ENCODE data around the gene GYS1.
A peak's percentile ranks its signal among the peaks of the same experiment; 100 is the strongest.
"Not testable (repeated sequence)": the region's sequence is repeated elsewhere in the genome, so short reads cannot be mapped to it uniquely, and the experiment has no call there.

GYS1 gene

DNA sequence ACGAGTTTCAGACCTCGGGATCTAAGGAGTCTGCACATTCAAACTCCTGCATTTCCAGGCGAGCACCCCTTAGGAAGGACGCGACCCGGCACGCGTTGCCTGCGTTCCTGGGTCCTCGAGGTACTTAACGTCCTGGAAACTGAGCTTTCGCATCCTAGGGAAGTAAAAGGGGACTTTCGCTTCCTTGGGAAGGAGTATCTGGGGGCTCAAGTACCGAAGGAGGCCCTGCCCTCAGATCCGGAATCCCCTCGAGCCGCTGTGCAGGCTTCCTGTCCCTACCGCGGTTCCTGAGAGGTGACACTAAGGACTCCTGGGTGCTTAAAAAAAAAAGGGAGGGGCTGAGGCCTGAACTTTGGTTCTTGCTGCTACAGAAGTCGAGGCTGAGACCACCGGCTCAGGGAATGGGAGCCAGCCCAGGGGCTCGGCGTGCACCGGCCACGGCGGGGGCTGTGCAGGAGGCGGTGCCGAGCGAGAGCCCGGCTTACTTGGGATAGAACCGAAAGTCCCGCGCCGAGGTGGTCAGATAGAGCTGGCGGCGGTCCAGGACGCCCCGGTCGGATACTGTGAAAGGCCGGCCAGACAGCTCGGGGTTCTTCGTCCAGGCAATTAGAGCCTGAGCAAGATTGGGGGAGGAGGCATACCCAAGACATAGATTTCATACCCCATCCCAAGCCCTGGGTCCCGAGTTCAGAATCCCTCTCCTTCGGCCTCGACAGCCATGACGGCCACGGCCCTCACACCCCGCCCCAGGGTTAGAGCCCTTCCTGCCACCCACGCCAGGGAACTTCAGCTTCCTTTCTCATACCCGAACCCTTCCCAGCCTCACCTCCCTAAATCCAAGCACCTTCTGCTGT, 25.5 kb upstream of the GYS1 start:
- not testable (repeated sequence) for DNase-seq (ENCODE audit: low read depth in 2 of 2, low spot score in 1 of 2)

GRCh38 chr19:49017666-49018351, 24.7 kb upstream of the GYS1 start:
- DNase-seq (ENCODE audit: low read depth in 2 of 2, low spot score in 1 of 2): peak in 1 of 2 donors; percentile 32

GRCh38 chr19:49017041-49017665, 24.0 kb upstream of the GYS1 start, which contains the start of gene LHB:
TSS of gene LHB (minus strand) at chr19:49017091. CDS start at chr19:49017081, 10 bp downstream.
- DNase-seq (ENCODE audit: low read depth in 2 of 2, low spot score in 1 of 2): no peak

GRCh38 chr19:49016067-49016839, 23.1 kb upstream of the GYS1 start:
- DNase-seq (ENCODE audit: low read depth in 2 of 2, low spot score in 1 of 2): no peak

DNA sequence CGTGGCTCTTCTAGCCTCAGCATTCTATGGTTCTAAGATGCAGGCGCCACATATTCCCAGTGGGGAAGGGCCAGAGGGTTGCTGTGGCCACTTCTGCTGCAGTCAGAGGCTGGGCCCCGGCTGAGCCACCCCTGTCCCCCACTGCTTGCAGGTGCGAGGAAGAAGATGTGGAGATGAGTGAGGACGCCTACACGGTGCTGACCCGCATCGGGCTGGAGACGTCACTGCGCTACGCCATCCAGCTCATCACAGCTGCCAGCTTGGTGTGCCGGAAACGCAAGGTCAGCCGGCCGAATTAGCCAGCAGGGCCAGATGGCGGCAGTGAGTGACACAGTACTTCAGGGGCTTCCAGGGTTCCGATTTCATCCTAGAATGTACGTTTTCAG, 21.8 kb upstream of the GYS1 start:
- no peak for DNase-seq (ENCODE audit: low read depth in 2 of 2, low spot score in 1 of 2)

- no peak for DNase-seq (ENCODE audit: low read depth in 2 of 2, low spot score in 1 of 2)
Observed at GRCh38 chr19:49014123-49014869, 21.2 kb upstream of the GYS1 start.

GRCh38 chr19:49011194-49011593, 18.1 kb upstream of the GYS1 start:
- DNase-seq (ENCODE audit: low read depth in 2 of 2, low spot score in 1 of 2): no peak

- no peak for DNase-seq (ENCODE audit: low read depth in 2 of 2, low spot score in 1 of 2)
Observed at GRCh38 chr19:49010453-49010852, 17.3 kb upstream of the GYS1 start.

DNA sequence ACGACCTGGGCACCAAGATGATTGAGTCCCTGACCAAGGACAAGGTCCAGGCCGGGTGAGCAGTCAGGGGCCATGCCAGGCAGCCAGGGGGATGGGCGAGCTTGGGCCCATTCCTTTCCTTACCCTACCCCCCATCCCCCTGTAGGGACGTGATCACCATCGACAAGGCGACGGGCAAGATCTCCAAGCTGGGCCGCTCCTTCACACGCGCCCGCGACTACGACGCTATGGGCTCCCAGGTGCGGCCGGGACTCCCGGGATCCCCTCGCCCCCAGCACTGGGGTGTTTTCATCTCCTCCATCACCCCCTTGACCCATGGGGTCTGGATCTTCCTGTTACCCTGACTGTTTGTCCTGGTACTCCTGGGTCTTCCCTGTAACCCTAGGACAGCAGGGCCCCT, 16.7 kb upstream of the GYS1 start:
- DNase-seq (ENCODE audit: low read depth in 2 of 2, low spot score in 1 of 2): no peak

- DNase-seq (ENCODE audit: low read depth in 2 of 2, low spot score in 1 of 2): no peak
Observed at GRCh38 chr19:49006905-49007304, 13.8 kb upstream of the GYS1 start.

- no peak for DNase-seq (ENCODE audit: low read depth in 2 of 2, low spot score in 1 of 2)
Observed at GRCh38 chr19:49004964-49005614, 12.0 kb upstream of the GYS1 start.

DNA sequence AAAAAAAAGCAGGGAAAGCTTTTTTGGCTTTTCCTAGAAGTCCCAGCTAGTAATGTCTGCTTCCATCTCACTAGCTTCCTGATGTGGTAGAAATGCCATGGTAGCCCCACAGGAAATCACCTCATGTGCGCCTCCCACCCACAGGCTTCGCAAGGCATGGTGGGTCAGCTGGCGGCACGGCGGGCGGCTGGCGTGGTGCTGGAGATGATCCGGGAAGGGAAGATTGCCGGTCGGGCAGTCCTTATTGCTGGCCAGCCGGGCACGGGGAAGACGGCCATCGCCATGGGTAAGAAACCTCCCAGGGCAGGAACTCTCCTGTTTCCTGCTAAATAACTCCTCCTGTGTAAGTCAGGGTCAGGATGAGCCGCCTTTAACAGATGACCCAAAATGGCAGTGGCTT, 11.0 kb upstream of the GYS1 start:
- DNase-seq (ENCODE audit: low read depth in 2 of 2, low spot score in 1 of 2): no peak

DNA sequence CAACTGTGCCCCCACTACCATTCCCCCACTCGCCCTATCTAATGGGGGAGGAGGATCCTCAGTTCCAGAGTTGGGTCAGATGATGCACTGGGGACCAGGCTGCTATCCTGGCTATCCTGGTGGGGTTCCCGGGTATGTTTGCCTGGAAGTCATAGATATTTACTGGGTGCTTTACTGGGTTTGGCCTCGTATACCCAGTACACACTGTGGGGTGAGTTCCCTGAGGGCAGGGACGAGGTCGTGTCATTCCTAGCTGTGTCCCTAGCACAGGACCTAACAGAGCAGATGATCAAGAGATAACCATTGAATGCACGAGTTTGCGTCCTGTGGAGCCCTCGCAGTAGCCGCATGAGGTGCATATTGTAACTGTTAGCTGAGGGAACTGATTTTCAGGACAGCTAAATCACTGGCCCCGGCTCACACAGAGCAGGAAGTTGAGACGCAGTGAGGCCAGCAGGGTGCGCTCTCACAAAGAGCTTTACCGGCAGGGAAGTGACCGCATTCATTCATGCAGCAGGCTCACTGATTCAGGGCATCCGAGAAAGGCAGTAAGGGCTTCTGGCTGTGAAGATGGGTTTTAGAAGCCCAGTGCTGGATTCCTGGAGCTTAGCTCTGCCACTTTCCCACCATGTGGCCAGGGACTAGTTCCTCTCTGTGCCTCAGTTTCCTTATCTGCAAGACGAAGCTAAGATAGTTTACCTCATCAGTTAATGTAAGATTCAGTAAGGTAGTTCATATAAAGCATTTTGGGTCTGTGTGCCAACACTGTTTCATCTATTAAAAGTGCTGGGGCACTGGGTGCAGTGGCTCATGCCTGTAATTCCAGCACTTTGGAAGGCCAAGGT, 6.6 kb upstream of the GYS1 start:
- DNase-seq (ENCODE audit: low read depth in 2 of 2, low spot score in 1 of 2): peak in 1 of 2 donors; percentile 22

- no peak for DNase-seq (ENCODE audit: low read depth in 2 of 2, low spot score in 1 of 2)
Observed at GRCh38 chr19:48997972-48998371, 4.9 kb upstream of the GYS1 start.

DNA sequence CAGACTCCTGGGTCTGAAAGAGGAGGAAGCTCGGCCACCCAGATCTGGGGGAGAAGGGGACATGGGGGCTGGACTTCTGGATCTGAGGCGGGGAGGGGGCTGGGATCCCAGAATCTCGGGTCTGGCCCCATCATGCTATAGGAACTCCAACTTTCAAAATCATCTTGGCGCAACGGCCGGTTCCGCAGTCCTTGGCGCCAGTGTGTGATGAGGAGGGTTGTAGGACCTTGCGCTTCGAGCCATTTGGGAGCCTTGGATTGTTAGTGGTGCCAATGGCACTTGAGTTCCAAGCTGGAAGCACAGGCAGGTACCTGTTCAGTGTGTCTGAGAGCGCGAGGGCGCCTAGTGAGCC, 902 bp upstream of the GYS1 start:
- no peak for DNase-seq (ENCODE audit: low read depth in 2 of 2, low spot score in 1 of 2)

DNA sequence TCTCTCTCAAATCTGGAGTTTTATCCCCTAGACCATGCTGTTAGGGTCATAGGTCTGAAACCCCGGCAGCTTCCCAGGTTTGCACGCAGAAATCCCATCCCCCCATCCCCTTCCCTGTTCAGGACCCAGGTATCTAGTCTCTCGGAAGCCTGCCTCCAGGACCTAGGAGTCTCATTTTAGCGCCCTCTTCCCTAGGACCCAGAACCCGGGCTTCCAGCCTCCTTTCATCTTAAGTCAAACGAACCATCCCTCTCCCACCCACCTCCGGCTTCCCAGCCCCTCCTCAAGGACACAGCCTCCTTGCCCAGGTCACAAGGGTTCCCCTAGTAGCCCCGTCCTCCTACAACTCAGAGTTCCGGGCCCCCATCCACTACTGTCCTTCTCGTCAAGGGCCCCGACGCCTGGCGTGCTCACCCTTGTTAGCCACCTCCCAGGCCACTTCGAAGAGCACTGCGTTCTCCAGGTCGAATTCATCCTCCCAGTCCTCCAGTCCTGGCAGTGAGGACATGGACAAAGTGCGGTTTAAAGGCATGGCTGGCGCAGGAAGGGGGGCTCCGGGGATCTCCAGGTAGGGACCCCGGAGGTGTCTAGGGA, 431 bp downstream of the GYS1 start:
- no peak for DNase-seq (ENCODE audit: low read depth in 2 of 2, low spot score in 1 of 2)

DNA sequence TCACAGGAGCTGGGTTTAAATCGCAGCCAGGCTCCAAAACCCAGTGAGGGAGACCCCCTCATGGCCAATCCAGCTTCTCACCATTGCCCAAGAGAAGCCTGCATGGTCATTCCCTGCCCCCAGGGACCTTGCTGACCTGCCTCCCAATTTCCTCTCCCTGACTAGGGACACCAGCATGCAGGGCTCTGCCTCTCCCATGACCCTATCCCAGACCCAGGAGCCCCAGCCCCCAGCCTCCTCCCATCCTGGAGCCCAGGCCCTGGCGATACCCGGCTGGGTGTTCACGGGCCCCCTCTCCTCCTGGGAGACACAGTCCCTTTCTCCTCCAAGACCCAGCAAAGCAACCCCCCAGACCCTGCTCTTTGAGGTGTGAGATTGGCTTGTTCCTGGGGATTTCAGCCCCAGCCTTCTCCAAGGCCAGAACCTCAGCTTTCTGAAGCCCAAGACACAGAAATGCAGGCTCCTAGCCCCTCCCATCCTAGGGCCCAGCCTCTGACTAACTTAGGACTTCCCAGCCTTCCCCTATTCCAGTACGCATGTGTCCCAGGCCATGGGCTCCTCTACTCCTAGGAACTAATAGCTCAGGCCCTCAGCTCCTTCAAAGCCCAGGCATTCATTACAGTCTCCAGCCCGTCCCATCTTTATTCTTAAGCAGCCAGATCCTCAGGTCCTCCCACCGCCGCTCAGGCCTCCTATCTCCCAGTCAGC, 1.1 kb downstream of the GYS1 start:
- DNase-seq (ENCODE audit: low read depth in 2 of 2, low spot score in 1 of 2): no peak

DNA sequence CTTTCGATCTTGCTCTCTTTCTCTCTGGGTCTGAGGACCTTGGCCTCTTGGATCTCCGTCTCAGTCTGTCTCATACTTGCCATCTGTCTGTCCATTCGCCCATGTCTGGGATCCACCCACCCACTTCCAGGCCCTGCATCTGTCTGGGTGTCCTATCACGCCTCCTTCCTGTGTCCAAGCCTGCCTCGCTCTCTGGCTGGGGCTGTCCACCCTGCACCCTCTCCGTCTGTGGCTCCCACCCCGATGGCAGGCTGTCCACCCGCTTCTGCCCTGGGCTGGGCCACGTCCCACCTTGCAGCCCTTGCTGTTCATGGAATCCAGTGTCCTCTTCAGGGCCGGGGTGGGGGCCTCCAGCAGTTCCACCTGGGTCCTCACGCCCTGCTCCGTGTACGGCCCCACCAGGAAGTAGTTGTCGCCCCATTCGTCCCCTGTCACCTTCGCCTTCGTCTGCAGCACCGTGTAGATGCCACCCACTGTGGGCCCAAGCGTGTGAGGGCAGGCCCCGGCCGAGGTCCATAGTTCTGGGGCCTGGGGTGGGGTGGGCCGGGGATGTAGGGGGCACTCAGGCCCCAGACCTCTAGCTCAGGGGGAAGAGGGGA, 2.0 kb downstream of the GYS1 start:
- no peak for DNase-seq (ENCODE audit: low read depth in 2 of 2, low spot score in 1 of 2)

Measured in stimulated activated CD8-positive, alpha-beta memory T cell treated with anti-CD3 and anti-CD28 coated beads, Interleukin-4, amount 100 ng/mL, for 4 hours (primary cell).